ENCODE results near the gene KIAA1328.
"Not testable (repeated sequence)": the region's sequence is repeated elsewhere in the genome, so short reads cannot be mapped to it uniquely, and the experiment has no call there.

KIAA1328 gene

GRCh38 chr18:36828157-36828629 lies 734 bp upstream of the KIAA1328 start:
- no peak for DNase-seq

GRCh38 chr18:36829362-36830157 lies 633 bp downstream of the KIAA1328 start:
- no peak for DNase-seq

DNA sequence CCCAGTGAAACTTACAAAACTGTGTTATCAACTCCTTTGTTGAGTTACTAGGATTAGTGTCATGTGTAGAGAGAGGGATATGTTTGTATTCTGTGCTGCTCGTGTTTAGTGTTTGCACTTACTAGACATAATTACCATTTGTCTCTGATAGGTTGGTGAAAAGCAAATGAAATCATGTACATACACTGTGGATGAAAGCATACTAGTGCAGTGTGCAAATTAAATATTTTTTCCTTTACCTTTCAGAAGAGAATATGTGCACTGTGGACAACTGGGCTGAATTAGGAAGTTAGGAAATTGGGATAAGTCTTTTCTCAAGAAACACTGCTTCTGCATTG lies 1.2 kb downstream of the KIAA1328 start:
- no peak for DNase-seq

DNA sequence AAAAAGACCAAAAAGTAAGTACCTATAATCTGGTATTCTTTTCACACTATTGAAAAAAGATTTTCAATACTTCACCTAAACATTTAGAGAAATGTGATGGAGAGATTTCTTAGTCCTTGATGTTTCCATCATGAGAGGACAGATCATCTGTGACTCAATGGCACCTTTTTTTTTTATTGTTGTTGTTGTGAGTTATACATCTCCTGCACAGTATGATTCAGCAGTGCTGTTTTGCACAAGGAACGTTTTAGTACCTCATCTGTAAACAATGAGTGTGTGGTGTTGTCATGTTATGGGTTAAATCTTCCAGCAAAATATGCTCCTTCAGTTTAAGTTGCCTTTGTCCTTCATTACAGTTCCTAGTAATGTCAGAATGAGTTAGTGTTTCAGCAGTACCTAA lies 2.2 kb downstream of the KIAA1328 start:
- DNase-seq, result no peak

DNA sequence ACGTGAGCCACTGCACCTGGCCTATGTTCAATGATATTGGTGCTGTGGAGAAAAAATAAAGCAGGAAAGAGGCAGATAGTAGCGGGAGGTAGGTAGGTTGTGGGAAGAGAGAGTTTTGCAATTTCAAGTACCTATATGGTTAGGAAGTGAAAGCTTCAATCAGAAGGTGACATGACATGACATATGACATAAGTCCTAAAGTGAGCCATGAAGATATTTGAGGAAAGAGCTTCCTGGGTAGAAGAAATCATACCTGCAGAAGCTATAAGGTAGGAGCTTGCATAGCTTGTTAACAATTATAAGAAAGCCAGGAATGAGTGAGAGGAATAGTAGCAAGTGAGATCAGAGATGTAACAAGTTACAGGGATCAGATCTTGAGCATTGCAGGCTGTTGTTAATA lies 4.2 kb downstream of the KIAA1328 start:
- DNase-seq, result no peak

- DNase-seq, result no peak
Measured at GRCh38 chr18:36835927-36836326, 7.0 kb downstream of the KIAA1328 start.

- no peak for DNase-seq
Measured at GRCh38 chr18:36839835-36840234, 10.9 kb downstream of the KIAA1328 start.

- DNase-seq, result no peak
Measured at GRCh38 chr18:36843199-36843598, 14.3 kb downstream of the KIAA1328 start.

DNA sequence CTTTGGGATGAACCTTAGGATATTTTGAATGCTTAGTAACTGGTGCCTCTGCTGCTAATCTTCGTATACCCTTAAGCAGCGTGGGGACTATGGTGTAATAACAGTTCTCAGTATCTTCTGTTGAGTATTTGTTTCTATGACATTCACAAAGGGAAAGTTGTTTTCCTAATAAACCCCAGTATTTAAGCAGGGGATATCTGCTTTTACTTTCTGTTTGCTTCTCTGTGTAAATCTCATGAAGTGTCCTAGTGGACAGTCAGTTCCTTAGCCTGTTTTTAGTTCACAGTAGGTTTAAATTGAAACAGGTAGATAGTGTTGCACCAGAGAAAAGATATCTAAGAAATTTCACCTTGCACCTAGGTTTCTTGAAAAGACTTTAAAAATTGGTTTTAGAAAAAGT lies 14.9 kb downstream of the KIAA1328 start:
- DNase-seq, result no peak

DNA sequence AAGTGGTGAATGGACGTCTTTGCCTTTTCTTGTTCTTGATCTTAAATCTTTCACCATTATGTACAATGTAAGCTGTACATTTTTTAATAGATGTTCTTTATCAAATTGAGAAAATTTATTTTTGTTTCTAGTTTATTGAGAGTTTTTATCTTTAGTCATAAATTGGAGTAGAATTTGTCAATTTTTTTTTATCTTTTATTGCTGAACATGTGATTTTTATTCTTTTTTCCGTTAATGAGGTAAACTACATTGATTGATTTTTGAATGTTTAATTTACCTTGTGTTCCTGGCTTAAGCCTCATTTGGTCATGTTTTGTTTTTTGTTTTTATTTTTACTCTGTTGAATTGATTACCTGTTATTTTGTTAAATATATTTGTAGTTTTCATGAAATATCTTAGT lies 19.7 kb downstream of the KIAA1328 start:
- DNase-seq, result no peak

DNA sequence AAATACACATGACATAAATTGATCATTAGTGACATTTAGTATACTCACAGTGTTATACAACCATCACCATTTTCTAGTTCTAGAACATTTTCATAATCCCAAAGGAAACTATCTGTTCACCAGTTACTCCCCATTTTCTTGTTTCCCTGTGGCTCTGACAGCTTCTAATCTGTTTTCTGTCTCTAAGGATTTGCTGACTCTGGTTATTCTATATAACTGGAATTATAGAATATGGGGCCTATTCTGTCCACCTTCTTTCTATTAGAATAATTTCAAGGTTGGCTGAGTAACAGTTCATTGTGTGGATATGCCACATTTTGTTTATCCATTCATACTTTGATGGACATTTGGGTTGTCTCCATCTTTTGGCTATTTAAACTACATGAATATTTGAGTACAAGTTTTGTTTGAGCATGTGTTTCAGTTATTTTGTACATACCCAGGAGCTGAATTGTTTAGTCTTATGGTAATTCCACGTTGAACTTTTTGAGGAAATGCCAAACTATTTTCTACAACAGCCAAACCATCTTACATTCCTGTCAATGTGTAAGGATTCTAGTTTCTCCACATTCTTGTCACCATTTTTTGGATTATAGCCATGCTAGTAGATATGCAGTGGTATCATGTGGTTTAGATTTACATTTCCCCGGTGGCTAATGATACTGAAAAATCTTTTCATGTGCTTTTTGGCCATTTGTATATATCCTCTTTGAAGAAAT lies 20.5 kb downstream of the KIAA1328 start:
- DNase-seq, result no peak

- no peak for DNase-seq
Measured at GRCh38 chr18:36850527-36851201, 21.7 kb downstream of the KIAA1328 start.

DNA sequence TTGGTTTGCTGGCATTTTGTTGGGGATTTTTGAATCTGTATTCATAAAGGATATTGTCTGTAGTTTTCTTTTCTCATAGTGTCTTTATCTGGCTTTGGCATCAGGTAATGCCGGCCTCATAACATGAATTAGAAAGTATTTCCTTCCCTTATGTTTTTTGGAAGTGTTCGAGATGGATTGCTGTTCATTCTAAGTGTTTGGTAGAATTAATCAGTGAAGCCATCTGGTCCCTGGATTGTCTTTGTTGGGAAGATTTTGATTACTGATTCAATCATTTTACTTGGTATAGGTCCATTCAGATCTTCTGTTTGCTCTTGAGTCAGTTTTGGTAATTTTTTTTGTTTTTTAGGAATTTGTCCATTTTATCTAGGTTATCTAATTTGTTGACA lies 22.3 kb downstream of the KIAA1328 start:
- DNase-seq, result no peak

- no peak for DNase-seq
Measured at GRCh38 chr18:36856815-36857214, 27.9 kb downstream of the KIAA1328 start.

GRCh38 chr18:36862182-36862581 lies 33.3 kb downstream of the KIAA1328 start:
- DNase-seq, result no peak

- DNase-seq, result no peak
Measured at GRCh38 chr18:36867056-36867455, 38.1 kb downstream of the KIAA1328 start.

GRCh38 chr18:36871801-36872200 lies 42.9 kb downstream of the KIAA1328 start:
- no peak for DNase-seq

- no peak for DNase-seq
Measured at GRCh38 chr18:36872329-36872728, 43.4 kb downstream of the KIAA1328 start.

DNA sequence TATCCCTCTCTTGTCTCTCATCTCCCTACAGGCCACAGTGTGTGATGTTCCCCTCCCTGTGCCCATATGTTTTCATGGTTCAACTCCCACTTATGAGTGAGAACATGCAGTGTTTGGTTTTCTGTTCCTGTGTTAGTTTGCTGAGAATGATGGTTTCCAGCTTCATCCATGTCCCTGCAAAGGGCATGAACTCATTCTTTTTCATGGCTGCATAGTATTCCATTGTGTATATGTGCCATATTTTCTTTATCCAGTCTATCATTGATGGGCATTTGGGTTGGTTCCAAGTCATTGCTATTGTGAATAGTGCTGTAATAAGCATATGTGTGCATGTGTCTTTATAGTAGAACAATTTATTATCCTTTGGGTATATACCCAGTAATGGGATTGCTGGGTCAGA lies 44.9 kb downstream of the KIAA1328 start:
- DNase-seq, result not testable (repeated sequence)

DNA sequence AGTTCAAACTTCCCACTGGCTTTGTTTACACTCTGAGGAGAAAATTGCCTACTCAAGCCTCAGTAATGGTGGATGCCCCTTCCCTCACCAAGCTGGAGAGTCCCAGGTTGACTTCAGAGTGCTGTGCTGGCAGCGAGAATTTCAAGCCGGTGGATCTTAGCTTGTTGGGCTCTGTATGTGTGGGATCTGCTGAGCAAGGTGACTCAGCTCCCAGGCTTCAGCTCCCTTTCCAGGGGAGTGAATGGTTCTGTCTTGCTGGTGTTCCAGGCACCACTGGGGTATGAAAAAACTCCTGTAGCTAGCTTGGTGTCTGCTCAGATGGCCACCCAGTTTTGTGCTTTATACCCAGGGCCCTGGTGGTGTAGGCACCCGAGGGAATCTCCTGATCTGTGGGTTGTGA lies 50.9 kb downstream of the KIAA1328 start:
- not testable (repeated sequence) for DNase-seq

DNA sequence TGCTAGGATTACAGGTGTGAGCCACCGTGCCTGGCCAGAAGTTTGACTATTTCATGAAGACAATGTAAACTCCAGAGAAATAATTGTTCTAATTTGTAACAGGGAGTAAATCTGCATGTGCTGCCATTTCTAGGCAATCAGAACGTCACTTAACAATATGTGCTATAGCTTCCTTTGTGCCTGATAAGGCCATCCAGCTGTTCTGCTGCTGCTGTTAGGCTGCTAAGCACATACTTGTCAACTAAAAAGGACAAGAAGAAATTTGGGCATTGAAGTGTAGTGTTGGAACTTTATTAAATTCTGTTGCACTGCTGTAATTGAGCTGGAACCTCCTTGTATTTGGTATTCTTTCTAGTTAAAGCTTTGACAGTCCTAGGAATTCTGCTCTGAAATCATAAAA lies 57.1 kb downstream of the KIAA1328 start:
- no peak for DNase-seq

DNA sequence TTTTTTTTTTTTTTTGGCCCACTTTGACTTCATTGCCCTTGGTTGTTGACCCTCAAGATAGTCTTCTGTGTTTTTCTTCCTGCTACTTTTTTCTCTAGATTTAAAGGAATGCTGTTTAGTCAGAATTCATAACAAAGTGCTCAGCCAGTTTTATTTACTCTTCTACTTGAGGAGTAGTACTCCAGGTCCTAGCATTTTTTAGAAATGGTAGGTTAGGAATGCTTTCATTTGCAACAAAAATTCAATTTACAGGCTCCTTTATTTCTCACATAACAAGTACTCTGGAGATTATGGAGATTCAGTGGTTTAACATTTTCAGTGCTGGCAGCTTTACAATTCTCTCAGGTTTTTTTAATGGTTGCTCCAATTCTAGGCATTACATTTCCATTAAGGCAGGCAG lies 58.2 kb downstream of the KIAA1328 start:
- DNase-seq, result no peak

DNA sequence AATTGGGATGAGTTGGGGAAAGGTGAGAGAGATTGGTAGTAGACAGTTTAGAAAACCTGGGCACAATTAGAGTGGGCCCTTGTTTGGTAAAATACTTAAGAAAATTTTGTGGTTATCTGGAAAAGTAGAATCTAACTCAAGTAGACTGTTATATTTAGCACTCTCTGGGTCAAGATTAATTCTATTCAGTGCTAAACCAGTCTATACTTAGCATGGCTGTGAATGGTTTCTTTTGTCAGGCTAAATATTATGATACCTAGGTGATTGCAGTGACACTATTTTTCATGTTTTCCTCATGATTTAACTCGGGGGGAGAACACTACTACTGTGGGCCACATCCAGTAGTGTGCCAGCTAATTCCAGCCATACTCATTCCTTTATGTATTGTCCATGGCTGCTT lies 58.9 kb downstream of the KIAA1328 start:
- DNase-seq, result no peak

DNA sequence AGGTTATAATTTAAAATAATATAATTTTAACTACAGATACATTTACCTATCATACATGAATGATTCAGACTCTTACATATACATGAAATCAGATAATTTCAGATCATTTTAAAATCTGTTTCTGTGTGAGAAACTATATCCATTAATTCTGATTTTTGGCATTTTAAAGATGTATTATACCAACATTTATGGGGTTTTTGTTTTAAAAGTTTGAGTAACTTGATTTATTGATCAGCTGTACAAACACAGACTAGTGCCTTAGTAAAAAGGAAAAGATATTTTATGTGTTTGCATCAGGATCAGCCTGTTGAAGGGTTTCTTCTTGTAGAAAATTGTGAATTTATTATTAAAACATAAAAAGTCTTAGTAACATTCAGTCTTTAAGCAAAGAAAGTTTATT lies 59.9 kb downstream of the KIAA1328 start:
- DNase-seq, result no peak
